DOHH2 (cell line): Measurements from ENCODE around the gene SERINC3.

ENCODE experiments used
- CTCF ChIP-seq: fragments of 200-600 bp; sonication (generic); IDR thresholded peaks from one replicate; pipeline ENCODE4 v1.5.1; 2014; ENCODE audit warnings: antibody characterized with exemption, mild to moderate bottlenecking, low read depth, low read length; ENCODE audit not compliant: poor library complexity, severe bottlenecking
- EZH2phosphoT487 ChIP-seq: fragments of 200-600 bp; sonication (generic); IDR thresholded peaks from 2 replicates; pipeline ENCODE4 v1.6.1; 2017; ENCODE audit warnings: borderline replicate concordance, mild to moderate bottlenecking, antibody characterized with exemption, low read length, moderate library complexity, mixed read lengths

GRCh38 chr20:44477151-44477550 lies 44.7 kb downstream of the SERINC3 start:
- TF ChIP-seq CTCF: no peak
- no peak for TF ChIP-seq EZH2phosphoT487
